ENCODE measurements around the gene RBM27.
"Not testable (repeated sequence)": the region's sequence is repeated elsewhere in the genome, so short reads cannot be mapped to it uniquely, and the experiment has no call there.

The RBM27 gene

DNA sequence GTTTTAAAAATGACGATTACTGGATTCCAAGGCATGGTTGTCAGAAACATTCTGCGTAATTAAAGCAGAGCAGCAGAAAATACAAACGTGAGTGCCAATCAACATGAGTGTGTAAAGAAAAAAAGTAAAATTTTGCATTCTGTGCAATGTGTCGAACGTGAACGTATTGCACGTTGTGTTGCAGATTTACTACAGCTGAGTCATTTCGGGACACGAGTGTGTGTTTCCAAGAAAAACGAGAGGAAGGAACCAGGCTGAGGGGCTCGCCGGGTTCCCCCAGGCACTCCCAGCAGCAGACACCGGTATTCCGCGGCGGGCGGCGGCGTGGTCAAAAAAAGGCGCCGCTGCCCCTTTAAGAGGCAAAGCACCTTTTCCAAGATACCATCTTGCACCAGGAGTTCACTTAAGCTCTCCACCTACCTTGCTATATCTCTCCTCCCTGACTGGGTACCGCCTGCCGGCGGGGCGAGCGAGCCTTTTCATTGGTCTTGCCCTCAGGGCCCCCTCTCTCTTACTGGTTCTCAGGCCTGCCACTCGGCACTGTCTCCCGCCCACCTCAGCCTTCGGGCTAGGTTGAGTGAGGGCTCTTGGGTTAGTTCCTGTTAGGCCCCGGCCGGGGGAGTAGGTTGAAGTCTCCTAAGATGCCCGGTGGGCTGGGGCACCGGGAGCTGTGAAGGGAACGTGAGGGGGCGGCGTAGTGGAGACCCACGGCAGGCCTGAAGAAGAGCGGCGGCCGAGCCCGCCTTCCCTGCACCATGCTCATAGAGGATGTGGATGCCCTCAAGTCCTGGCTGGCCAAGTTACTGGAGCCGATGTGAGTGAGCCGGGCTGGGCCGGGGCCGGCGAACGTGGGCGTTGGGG is at the start of gene RBM27:
RBM27 (plus strand) TSS at position 595 of the 861 bp plus-strand sequence; CDS start at position 756, 161 bp downstream.
- DNase-seq, result peak; percentile 94

DNA sequence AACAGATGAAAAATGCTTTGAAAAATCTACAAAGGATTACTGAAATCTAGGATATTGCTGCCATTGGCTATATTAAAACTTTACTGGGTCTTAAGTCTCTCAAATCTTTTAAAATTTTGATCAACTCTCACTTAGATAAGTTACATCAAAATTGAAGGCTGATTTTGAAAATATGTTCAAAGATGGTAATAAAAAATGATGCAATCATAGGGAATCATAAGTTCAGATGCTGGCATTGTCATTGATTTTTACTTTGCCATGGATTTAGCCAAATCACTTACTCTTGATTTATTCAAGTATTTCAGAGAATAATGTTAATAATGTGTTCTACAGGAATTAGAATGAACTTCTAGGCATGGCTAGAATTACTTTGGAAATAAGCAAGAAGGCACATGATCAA is 45.1 kb upstream of the RBM27 start:
- no peak for DNase-seq

GRCh38 chr5:146164382-146164781 is 39.0 kb upstream of the RBM27 start:
- no peak for DNase-seq

DNA sequence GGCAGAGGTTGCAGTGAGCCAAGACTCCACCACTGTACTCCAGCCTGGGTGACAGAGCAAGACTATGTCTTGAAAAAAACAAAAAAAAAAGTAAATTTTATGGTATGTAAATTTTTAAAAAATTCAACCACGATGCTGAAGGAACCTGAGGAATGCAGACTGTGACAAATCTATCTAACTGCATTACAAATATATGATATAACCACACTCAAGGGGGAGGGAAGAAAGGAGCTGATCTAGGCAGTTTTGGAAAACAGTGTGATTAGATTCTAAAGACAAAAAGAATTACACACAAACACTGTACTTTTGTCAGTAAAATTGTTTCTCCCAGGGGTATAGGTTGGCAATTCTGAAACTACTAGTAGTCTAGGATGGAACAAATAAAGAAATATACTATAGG is 37.9 kb upstream of the RBM27 start:
- DNase-seq, result no peak

GRCh38 chr5:146165903-146166302 is 37.5 kb upstream of the RBM27 start:
- no peak for DNase-seq

GRCh38 chr5:146169076-146169475 is 34.3 kb upstream of the RBM27 start:
- no peak for DNase-seq

DNA sequence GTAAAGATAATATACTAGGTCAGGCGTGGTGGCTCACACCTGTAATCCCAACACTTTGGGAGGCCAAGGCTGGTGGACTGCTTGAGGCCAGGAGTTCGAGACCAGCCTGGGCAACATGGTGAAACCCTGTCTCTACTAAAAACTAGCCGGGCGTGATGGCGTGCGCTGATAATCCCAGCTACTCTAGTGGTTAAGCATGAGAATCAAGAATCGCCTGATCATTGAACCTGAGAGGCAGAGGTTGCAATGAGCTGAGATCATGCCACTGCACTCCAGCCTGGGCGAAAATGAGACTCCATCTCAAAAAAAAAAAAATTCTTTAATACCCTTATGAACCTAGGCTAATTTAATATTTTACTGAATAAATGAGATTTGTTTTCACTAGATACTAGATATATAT is 30.4 kb upstream of the RBM27 start:
- DNase-seq, result not testable (repeated sequence)

GRCh38 chr5:146173597-146173996 is 29.8 kb upstream of the RBM27 start:
- no peak for DNase-seq

DNA sequence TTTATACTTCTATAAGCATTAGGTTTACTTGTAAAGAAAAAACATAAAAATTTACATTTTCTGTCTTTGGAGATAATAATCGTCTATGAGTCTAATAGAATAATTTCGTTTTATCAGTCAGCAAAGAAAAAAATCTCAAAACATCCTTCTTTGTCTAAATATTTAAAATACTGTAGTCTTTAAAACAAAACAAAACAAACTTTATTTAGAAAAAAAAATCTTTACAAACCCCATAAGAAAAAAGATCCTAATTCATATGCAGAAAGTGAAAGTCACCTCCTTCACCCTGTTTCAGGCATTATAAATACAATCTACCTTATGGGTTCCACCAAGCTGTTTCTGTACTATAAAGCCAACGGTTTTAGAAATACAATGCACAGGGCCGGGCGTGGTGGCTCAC is 26.6 kb upstream of the RBM27 start:
- DNase-seq, result no peak

DNA sequence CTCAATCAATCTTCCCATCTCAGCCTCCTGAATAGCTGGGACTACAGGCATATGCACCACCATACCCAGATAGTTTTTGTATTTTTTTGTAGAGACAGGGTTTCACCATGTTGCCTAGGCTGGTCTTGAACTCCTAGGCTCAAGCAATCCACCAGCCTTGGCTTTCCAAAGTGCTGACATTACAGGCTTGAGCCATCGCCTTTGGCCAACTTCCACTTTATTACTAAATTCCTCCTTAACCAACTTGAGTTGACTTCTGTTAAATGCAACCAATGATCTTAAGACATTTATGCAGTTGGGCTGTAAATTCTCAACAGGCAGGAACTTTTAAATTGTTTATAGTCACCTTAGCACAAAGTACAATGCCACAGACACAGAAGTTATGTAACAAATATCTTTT is 23.7 kb upstream of the RBM27 start:
- DNase-seq, result no peak

DNA sequence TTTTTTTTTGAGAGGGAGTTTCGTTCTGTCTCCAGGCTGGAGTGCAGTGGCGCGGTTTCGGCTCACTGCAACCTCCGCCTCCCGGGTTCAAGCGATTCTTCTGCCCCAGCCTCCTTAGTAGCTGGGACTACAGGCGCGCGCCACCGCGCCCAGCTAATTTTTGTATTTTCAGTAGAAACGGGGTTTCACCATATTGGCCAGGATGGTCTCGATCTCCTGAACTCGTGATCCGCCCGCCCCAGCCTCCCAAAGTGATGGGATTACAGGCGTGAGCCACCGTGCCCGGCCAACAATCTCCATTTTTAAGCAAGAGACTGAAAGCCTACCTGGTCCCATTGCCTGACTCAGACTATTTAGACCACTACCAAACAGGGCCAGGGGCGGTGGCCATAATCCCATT is 20.0 kb upstream of the RBM27 start:
- DNase-seq, result not testable (repeated sequence)

- DNase-seq, result no peak
Measured at GRCh38 chr5:146185161-146185560, 18.2 kb upstream of the RBM27 start.

DNA sequence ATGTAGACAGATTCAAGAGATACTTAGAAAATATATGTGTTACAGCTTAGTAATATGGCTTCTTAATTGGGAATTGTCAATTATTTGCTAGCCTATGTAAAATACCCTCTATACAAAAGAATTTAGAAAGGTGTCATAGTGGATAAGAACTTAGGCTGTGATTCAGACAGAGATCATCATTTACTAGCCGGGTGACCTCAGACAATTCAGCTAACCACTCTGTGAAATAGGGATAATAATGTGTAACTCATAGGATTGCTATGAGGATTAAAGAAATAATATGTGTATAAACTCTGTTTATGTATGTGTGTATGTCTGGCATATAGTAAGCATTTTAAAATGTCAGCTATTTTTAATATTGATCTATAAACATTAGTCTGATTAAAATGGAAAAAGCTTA is 15.0 kb upstream of the RBM27 start:
- no peak for DNase-seq

- DNase-seq, result no peak
Measured at GRCh38 chr5:146192571-146193043, 10.8 kb upstream of the RBM27 start.

DNA sequence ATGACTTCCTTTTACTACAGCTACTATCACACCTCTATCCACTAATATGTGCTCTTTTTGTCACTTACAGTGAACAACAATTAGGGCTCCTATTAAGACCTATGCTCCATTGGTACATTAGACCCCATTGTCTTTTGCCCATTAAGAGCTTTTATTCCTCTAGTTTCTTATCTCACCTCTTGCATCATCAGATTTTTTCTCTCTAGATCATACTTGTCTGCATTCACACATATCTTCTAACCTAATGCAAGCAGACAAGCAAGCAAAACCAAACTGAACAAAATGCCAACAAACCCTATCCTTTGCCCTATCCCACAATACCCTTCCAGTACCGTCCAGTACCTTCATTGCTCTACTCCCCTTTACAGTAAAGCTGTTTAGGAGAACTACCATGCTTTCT is 10.1 kb upstream of the RBM27 start:
- DNase-seq, result no peak

DNA sequence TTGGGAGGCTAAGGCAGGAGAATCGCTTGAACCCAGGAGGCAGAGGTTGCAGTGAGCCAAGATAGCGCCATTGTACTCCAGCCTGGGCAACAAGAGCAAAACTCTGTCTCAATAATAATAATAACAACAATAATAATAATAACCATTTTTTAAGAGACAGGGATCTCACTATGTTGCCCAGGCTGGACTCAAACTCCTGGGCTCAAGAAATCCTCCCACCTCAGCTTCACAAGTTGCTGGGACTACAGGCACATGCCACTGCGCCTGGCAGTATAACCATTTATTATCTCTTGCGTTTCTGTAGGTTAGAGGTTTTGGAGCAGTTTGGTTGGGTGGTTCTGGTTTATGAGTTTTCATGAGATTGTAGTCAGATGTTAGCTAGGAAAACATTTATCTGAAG is 8.4 kb upstream of the RBM27 start:
- not testable (repeated sequence) for DNase-seq

DNA sequence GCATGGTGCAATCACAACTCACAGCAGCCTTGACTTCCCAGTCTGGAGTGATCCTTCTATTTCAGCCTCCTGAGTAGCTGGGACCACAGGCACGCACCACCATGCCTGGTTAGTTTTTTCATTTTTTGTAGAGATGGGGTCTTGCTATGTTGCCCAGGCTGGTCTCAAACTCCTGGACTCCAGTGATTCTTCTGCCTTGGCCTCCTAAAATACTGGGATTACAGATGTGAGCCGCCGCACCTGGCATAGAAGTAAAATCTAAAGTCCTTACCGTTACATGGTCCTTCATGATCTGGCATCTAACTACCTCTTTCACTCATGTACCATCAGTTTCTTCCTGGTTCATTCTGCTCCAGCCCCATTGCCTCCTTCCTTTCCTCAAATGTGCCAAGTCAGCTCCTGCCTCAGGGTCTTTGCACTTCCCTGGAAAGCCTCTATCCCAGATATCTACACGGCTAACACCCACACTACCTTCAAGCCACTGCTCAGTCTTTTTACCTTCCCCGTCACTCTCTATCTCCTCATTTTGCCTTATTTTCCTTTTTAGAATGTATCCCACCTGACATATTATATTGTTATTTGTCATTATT is 6.9 kb upstream of the RBM27 start:
- no peak for DNase-seq

- no peak for DNase-seq
Measured at GRCh38 chr5:146199176-146199815, 4.1 kb upstream of the RBM27 start.

- DNase-seq, result not testable (repeated sequence)
Measured at GRCh38 chr5:146201795-146202194, 1.6 kb upstream of the RBM27 start.

DNA sequence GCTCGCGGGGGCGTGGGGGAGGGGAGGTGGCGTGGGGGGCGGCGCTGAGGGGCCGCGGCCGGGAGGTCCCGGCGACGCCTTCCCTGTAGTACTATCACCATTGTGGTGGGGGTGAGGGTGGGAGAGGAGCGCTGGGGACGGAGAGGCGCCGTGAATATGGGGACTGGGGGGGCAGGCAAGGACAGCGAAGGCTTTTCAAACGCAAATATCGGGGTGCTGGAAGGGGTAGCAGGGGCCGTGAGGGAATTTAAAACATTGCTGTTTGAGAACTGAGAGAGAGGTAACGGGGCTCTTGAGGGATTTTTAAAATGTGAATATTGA is 427 bp downstream of the RBM27 start:
- DNase-seq, result no peak

DNA sequence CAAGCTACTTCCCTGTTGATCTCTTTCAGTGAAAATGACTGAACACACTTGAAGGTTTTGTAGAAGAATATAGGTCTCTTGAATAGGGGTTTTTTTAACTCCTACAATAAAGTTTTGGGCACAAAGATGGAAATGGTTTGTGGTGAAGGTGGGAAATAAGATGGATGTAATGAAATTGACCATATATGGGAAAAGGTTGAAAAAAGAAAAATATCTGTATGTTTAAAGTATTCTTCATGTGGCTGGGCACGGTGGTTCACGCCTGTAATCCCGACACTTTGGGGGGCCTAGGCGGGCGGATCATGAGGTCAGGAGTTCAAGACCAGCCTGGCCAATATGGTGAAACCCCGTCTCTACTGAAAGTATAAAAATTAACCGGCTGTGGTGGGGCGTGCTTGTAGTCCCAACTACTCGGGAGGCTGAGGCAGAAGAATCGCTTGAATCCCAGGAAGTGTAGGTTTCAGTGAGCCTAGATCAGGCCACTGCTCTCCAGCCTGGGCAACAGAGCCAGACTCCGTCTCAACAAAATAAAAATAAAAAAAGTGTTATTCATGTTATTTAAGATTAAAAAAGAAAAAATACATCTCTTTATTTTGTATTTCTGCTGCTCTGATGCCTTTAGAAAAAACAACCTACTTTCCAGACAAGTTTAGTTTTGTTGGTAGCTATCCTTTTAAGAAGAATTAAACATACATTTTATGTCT is 2.2 kb downstream of the RBM27 start:
- no peak for DNase-seq

- no peak for DNase-seq
Measured at GRCh38 chr5:146206257-146206656, 2.9 kb downstream of the RBM27 start.

GRCh38 chr5:146208916-146209522 is 5.6 kb downstream of the RBM27 start:
- no peak for DNase-seq
